ENCODE measurements around the gene BRDT.

BRDT gene

GRCh38 chr1:92040971-92041370 lies 91.8 kb downstream of the BRDT start:
- H3K4me2 ChIP-seq (ENCODE audit: insufficient read depth, low read length, poor library complexity, severe bottlenecking), result no peak overlapping the region
- no peak overlapping the region for H3K14ac ChIP-seq (ENCODE audit: low read length)
- H3K4me1 ChIP-seq (ENCODE audit: control insufficient read depth in 2 of 2, insufficient read depth in 1 of 2, low read depth in 1 of 2, low read length in 2 of 2), result peaks cover 0 to 19% of the 10 kb centered on the region in 2 donors
- no peak for DNase-seq (ENCODE audit: low spot score)
- no peak overlapping the region for H4K91ac ChIP-seq (ENCODE audit: low read depth, low read length, poor library complexity)
- no peak overlapping the region for H2AFZ ChIP-seq (ENCODE audit: low read length)
- no peak overlapping the region for H3K23ac ChIP-seq (ENCODE audit: low read depth, low read length, poor library complexity)
- no peak overlapping the region for H3K18ac ChIP-seq (ENCODE audit: low read length)
- H2BK15ac ChIP-seq (ENCODE audit: low read length), result no peak overlapping the region
- no CpG with 5 or more reads among the region's 1 CpG for WGBS, 2 donors (ENCODE audit: extremely low coverage in 2 of 2, insufficient read length in 2 of 2, insufficient replicate concordance in 1 of 2)
- no peak overlapping the region for H2BK5ac ChIP-seq (ENCODE audit: low read length)
- no peak overlapping the region for H3K27ac ChIP-seq (replicated peaks; ENCODE audit: low read length)
- H2BK12ac ChIP-seq (ENCODE audit: low read length), result no peak overlapping the region
- H3K4me3 ChIP-seq (ENCODE audit: low read length in 2 of 2), result no peak overlapping the region
- no peak overlapping the region for H2AK5ac ChIP-seq (ENCODE audit: low read depth, low read length)
- no peak overlapping the region for H3K9ac ChIP-seq (ENCODE audit: low read depth, low read length, poor library complexity)
- H3K79me1 ChIP-seq (ENCODE audit: low read depth, low read length), result no peaks in the 10 kb centered on the region
- H2BK120ac ChIP-seq (ENCODE audit: low read depth, low read length), result no peak overlapping the region
- no peaks in the 10 kb centered on the region for H3K9me3 ChIP-seq (replicated peaks in 1 of 2; ENCODE audit: control insufficient read depth in 2 of 2, insufficient read depth in 1 of 2, low read depth in 1 of 2, low read length in 2 of 2)
- no peaks in the 10 kb centered on the region for H3K36me3 ChIP-seq (replicated peaks in 1 of 2; ENCODE audit: control insufficient read depth in 2 of 2, insufficient read depth in 2 of 2, low read length in 2 of 2)
- no peak overlapping the region for H3K4ac ChIP-seq (ENCODE audit: low read length)
- H4K8ac ChIP-seq (ENCODE audit: low read depth, low read length), result no peak overlapping the region
- no peaks in the 10 kb centered on the region for H3K27me3 ChIP-seq (ENCODE audit: control insufficient read depth in 3 of 3, insufficient read depth in 3 of 3, low read depth in 1 of 3, low read length in 3 of 3)

- Histone ChIP-seq H2BK5ac (ENCODE audit: low read length) (no peak overlapping the region), H4K91ac (ENCODE audit: low read depth, low read length, poor library complexity) (no peak overlapping the region), H3K27me3 (ENCODE audit: control insufficient read depth in 3 of 3, insufficient read depth in 3 of 3, low read depth in 1 of 3, low read length in 3 of 3) (no peaks in the 10 kb centered on the region), H4K8ac (ENCODE audit: low read depth, low read length) (no peak overlapping the region), H3K36me3 (replicated peaks in 1 of 2; ENCODE audit: control insufficient read depth in 2 of 2, insufficient read depth in 2 of 2, low read length in 2 of 2) (no peaks in the 10 kb centered on the region), H3K4ac (ENCODE audit: low read length) (no peak overlapping the region), H2AFZ (ENCODE audit: low read length) (no peak overlapping the region), H3K18ac (ENCODE audit: low read length) (no peak overlapping the region), H3K4me2 (ENCODE audit: insufficient read depth, low read length, poor library complexity, severe bottlenecking) (no peak overlapping the region), H3K9ac (ENCODE audit: low read depth, low read length, poor library complexity) (no peak overlapping the region), H3K4me1 (ENCODE audit: control insufficient read depth in 2 of 2, insufficient read depth in 1 of 2, low read depth in 1 of 2, low read length in 2 of 2) (no peaks in the 10 kb centered on the region), H3K23ac (ENCODE audit: low read depth, low read length, poor library complexity) (no peak overlapping the region), H3K14ac (ENCODE audit: low read length) (no peak overlapping the region), H3K9me3 (replicated peaks in 1 of 2; ENCODE audit: control insufficient read depth in 2 of 2, insufficient read depth in 1 of 2, low read depth in 1 of 2, low read length in 2 of 2) (no peaks in the 10 kb centered on the region), H3K4me3 (ENCODE audit: low read length in 2 of 2) (no peak overlapping the region), H2AK5ac (ENCODE audit: low read depth, low read length) (no peak overlapping the region), H3K79me1 (ENCODE audit: low read depth, low read length) (peaks cover under 1% of the 10 kb centered on the region), H2BK15ac (ENCODE audit: low read length) (no peak overlapping the region), H3K27ac (replicated peaks; ENCODE audit: low read length) (no peak overlapping the region), H2BK120ac (ENCODE audit: low read depth, low read length) (no peak overlapping the region), H2BK12ac (ENCODE audit: low read length) (no peak overlapping the region)
- no CpG with 5 or more reads among the region's 5 CpGs for WGBS, 2 donors (ENCODE audit: extremely low coverage in 2 of 2, insufficient read length in 2 of 2, insufficient replicate concordance in 1 of 2)
- no peak for DNase-seq (ENCODE audit: low spot score)
These were observed 94.4 kb downstream of the BRDT start for GRCh38 chr1:92043621-92044020.

- no peak overlapping the region for H2AFZ ChIP-seq (ENCODE audit: low read length)
- no peak overlapping the region for H2BK12ac ChIP-seq (ENCODE audit: low read length)
- no peak overlapping the region for H2BK15ac ChIP-seq (ENCODE audit: low read length)
- H3K18ac ChIP-seq (ENCODE audit: low read length), result no peak overlapping the region
- DNase-seq (ENCODE audit: low spot score), result no peak
- no peaks in the 10 kb centered on the region for H3K27me3 ChIP-seq (ENCODE audit: control insufficient read depth in 3 of 3, insufficient read depth in 3 of 3, low read depth in 1 of 3, low read length in 3 of 3)
- no peak overlapping the region for H2BK120ac ChIP-seq (ENCODE audit: low read depth, low read length)
- H3K36me3 ChIP-seq (replicated peaks in 1 of 2; ENCODE audit: control insufficient read depth in 2 of 2, insufficient read depth in 2 of 2, low read length in 2 of 2), result no peaks in the 10 kb centered on the region
- no peak overlapping the region for H3K23ac ChIP-seq (ENCODE audit: low read depth, low read length, poor library complexity)
- no peak overlapping the region for H3K4ac ChIP-seq (ENCODE audit: low read length)
- peaks cover 2% of the 10 kb centered on the region for H3K79me1 ChIP-seq (ENCODE audit: low read depth, low read length)
- no peaks in the 10 kb centered on the region for H3K9me3 ChIP-seq (replicated peaks in 1 of 2; ENCODE audit: control insufficient read depth in 2 of 2, insufficient read depth in 1 of 2, low read depth in 1 of 2, low read length in 2 of 2)
- no peak overlapping the region for H3K4me3 ChIP-seq (ENCODE audit: low read length in 2 of 2)
- H3K27ac ChIP-seq (replicated peaks; ENCODE audit: low read length), result no peak overlapping the region
- H3K4me2 ChIP-seq (ENCODE audit: insufficient read depth, low read length, poor library complexity, severe bottlenecking), result no peak overlapping the region
- no CpG with 5 or more reads among the region's 2 CpGs for WGBS, 2 donors (ENCODE audit: extremely low coverage in 2 of 2, insufficient read length in 2 of 2, insufficient replicate concordance in 1 of 2)
- H3K14ac ChIP-seq (ENCODE audit: low read length), result no peak overlapping the region
- no peak overlapping the region for H4K8ac ChIP-seq (ENCODE audit: low read depth, low read length)
- H4K91ac ChIP-seq (ENCODE audit: low read depth, low read length, poor library complexity), result no peak overlapping the region
- H2AK5ac ChIP-seq (ENCODE audit: low read depth, low read length), result no peak overlapping the region
- H2BK5ac ChIP-seq (ENCODE audit: low read length), result no peak overlapping the region
- no peak overlapping the region for H3K9ac ChIP-seq (ENCODE audit: low read depth, low read length, poor library complexity)
- H3K4me1 ChIP-seq (ENCODE audit: control insufficient read depth in 2 of 2, insufficient read depth in 1 of 2, low read depth in 1 of 2, low read length in 2 of 2), result no peaks in the 10 kb centered on the region
These were observed 96.7 kb downstream of the BRDT start for GRCh38 chr1:92045766-92046495.

- Histone ChIP-seq H2AK5ac (ENCODE audit: low read depth, low read length) (no peak overlapping the region), H3K4me3 (ENCODE audit: low read length in 2 of 2) (no peak overlapping the region), H2BK5ac (ENCODE audit: low read length) (no peak overlapping the region), H4K91ac (ENCODE audit: low read depth, low read length, poor library complexity) (no peak overlapping the region), H2BK15ac (ENCODE audit: low read length) (no peak overlapping the region), H3K23ac (ENCODE audit: low read depth, low read length, poor library complexity) (no peak overlapping the region), H3K27me3 (ENCODE audit: control insufficient read depth in 3 of 3, insufficient read depth in 3 of 3, low read depth in 1 of 3, low read length in 3 of 3) (no peaks in the 10 kb centered on the region), H3K79me1 (ENCODE audit: low read depth, low read length) (peaks cover 2% of the 10 kb centered on the region), H3K4me1 (ENCODE audit: control insufficient read depth in 2 of 2, insufficient read depth in 1 of 2, low read depth in 1 of 2, low read length in 2 of 2) (no peaks in the 10 kb centered on the region), H2BK12ac (ENCODE audit: low read length) (no peak overlapping the region), H3K9me3 (replicated peaks in 1 of 2; ENCODE audit: control insufficient read depth in 2 of 2, insufficient read depth in 1 of 2, low read depth in 1 of 2, low read length in 2 of 2) (no peaks in the 10 kb centered on the region), H3K4ac (ENCODE audit: low read length) (no peak overlapping the region), H4K8ac (ENCODE audit: low read depth, low read length) (no peak overlapping the region), H2BK120ac (ENCODE audit: low read depth, low read length) (no peak overlapping the region), H3K9ac (ENCODE audit: low read depth, low read length, poor library complexity) (no peak overlapping the region), H3K4me2 (ENCODE audit: insufficient read depth, low read length, poor library complexity, severe bottlenecking) (no peak overlapping the region), H3K36me3 (replicated peaks in 1 of 2; ENCODE audit: control insufficient read depth in 2 of 2, insufficient read depth in 2 of 2, low read length in 2 of 2) (no peaks in the 10 kb centered on the region), H2AFZ (ENCODE audit: low read length) (no peak overlapping the region), H3K27ac (replicated peaks; ENCODE audit: low read length) (no peak overlapping the region), H3K18ac (ENCODE audit: low read length) (no peak overlapping the region), H3K14ac (ENCODE audit: low read length) (no peak overlapping the region)
- no peak for DNase-seq (ENCODE audit: low spot score)
These were observed 102.7 kb downstream of the BRDT start for GRCh38 chr1:92051948-92052347.
